DMS153 (cell line): ENCODE results near the gene KCTD21.
A peak's percentile ranks its signal among the peaks of the same experiment; 100 is the strongest.

Experiments
- DNase-seq: peaks from one replicate; lab custom pipeline; 2025; lab: John Stamatoyannopoulos, UW

The KCTD21 gene

GRCh38 chr11:78139422-78140391, 48.7 kb downstream of the KCTD21 start, which contains the start of gene ALG8:
Gene ALG8, minus strand, starts transcription at chr11:78139626. Its CDS starts 38 bp downstream, at chr11:78139588.
- peak; percentile 84 for DNase-seq

GRCh38 chr11:78138694-78139421, 49.6 kb downstream of the KCTD21 start:
- DNase-seq, result no peak

GRCh38 chr11:78138291-78138690, 50.1 kb downstream of the KCTD21 start:
- no peak for DNase-seq

- no peak for DNase-seq
Measured at GRCh38 chr11:78132475-78132874, 56.0 kb downstream of the KCTD21 start.

GRCh38 chr11:78131956-78132355, 56.5 kb downstream of the KCTD21 start:
- DNase-seq, result no peak

GRCh38 chr11:78127403-78127802, 61.0 kb downstream of the KCTD21 start:
- DNase-seq, result no peak
